Nephron (organoid): ENCODE results near the gene PDGFD.
A peak's percentile ranks its signal among the peaks of the same experiment; 100 is the strongest.

Experiments
- H3K27ac Mint-ChIP-seq, 3 experiments: 2 replicates each; pipeline ENCODE4 v1.8.0; 2020; ENCODE audit warnings: mixed read lengths in 3 of 3, mild to moderate bottlenecking in 2 of 3, moderate library complexity in 1 of 3
- H3K27me3 Mint-ChIP-seq: 2 replicates; pipeline ENCODE4 v1.8.0; 2021; ENCODE audit warnings: low read depth, mild to moderate bottlenecking, moderate library complexity, mixed read lengths
- H3K36me3 Mint-ChIP-seq: 2 replicates; pipeline ENCODE4 v1.8.0; 2020; ENCODE audit warnings: low read depth, mixed read lengths
- H3K4me1 Mint-ChIP-seq: 2 replicates; pipeline ENCODE4 v1.8.0; 2020; ENCODE audit warnings: mixed read lengths
- H3K4me3 Mint-ChIP-seq, 3 experiments: 2 replicates each; pipeline ENCODE4 v1.8.0; 2020; ENCODE audit warnings: mild to moderate bottlenecking in 3 of 3, mixed read lengths in 3 of 3, moderate library complexity in 2 of 3
- H3K9me3 Mint-ChIP-seq: 2 replicates; pipeline ENCODE4 v1.8.0; 2020; ENCODE audit warnings: mixed read lengths
- CTCF ChIP-seq, 3 experiments: fragments of 200-600 bp; sonication (generic); IDR thresholded peaks; one replicate each; pipeline ENCODE4 v1.5.0; 2021; ENCODE audit warnings: antibody characterized with exemption in 3 of 3; ENCODE audit not compliant: unreplicated experiment in 3 of 3

The PDGFD gene

GRCh38 chr11:104191124-104191523 lies 27.2 kb upstream of the PDGFD start:
- H3K4me3 Mint-ChIP-seq, result no peak overlapping the region

GRCh38 chr11:104183593-104183992 lies 19.6 kb upstream of the PDGFD start:
- no peaks in the 10 kb centered on the region for H3K36me3 Mint-ChIP-seq
- no peaks in the 10 kb centered on the region for H3K9me3 Mint-ChIP-seq
- H3K4me3 Mint-ChIP-seq, result no peak overlapping the region
- no peaks in the 10 kb centered on the region for H3K4me1 Mint-ChIP-seq
- no peak for TF ChIP-seq CTCF (IDR thresholded peaks at IDR 0.05; ENCODE audit: unreplicated experiment in 3 of 3)
- no peak overlapping the region for H3K27ac Mint-ChIP-seq
- H3K27me3 Mint-ChIP-seq, result no peaks in the 10 kb centered on the region

More at GRCh38 chr11:104191124-104191523, 27.2 kb upstream of the PDGFD start:
- no peaks in the 10 kb centered on the region for H3K27me3 Mint-ChIP-seq
- no peaks in the 10 kb centered on the region for H3K4me1 Mint-ChIP-seq
- TF ChIP-seq CTCF (IDR thresholded peaks at IDR 0.05; ENCODE audit: unreplicated experiment in 3 of 3), result no peak
- no peaks in the 10 kb centered on the region for H3K36me3 Mint-ChIP-seq
- no peak overlapping the region for H3K27ac Mint-ChIP-seq
- H3K9me3 Mint-ChIP-seq, result peaks cover 8% of the 10 kb centered on the region

- Mint-ChIP-seq H3K27ac (no peak overlapping the region), H3K36me3 (no peaks in the 10 kb centered on the region), H3K4me1 (no peaks in the 10 kb centered on the region), H3K4me3 (no peak overlapping the region), H3K27me3 (no peaks in the 10 kb centered on the region), H3K9me3 (no peaks in the 10 kb centered on the region)
- TF ChIP-seq CTCF (IDR thresholded peaks at IDR 0.05; ENCODE audit: unreplicated experiment in 3 of 3), result no peak
These were observed 11.8 kb upstream of the PDGFD start for GRCh38 chr11:104175769-104176168.

- H3K27me3 Mint-ChIP-seq, result peaks cover 3% of the 10 kb centered on the region
- peaks cover 1% of the 10 kb centered on the region for H3K4me1 Mint-ChIP-seq
- no peak overlapping the region for H3K27ac Mint-ChIP-seq
- no peaks in the 10 kb centered on the region for H3K9me3 Mint-ChIP-seq
- H3K36me3 Mint-ChIP-seq, result no peaks in the 10 kb centered on the region
- TF ChIP-seq CTCF (IDR thresholded peaks at IDR 0.05; ENCODE audit: unreplicated experiment in 3 of 3), result no peak
- H3K4me3 Mint-ChIP-seq, result no peak overlapping the region
These were observed 5.1 kb upstream of the PDGFD start for GRCh38 chr11:104169091-104169490.

- no peak overlapping the region for H3K27ac Mint-ChIP-seq
These were observed 1.1 kb upstream of the PDGFD start for GRCh38 chr11:104165014-104165413.

More at GRCh38 chr11:104165014-104165413, 1.1 kb upstream of the PDGFD start:
- Mint-ChIP-seq H3K27me3 (peaks cover 3% of the 10 kb centered on the region), H3K36me3 (no peaks in the 10 kb centered on the region), H3K9me3 (no peaks in the 10 kb centered on the region), H3K4me1 (peaks cover 30% of the 10 kb centered on the region), H3K4me3 (peak overlapping the region; percentile 10 to 49 (median 30))
- TF ChIP-seq CTCF (IDR thresholded peaks at IDR 0.05; ENCODE audit: unreplicated experiment in 3 of 3), result no peak
